ENCODE measurements around the gene MGAT2. TPM values are rescaled to one million over a fixed set of nuclear protein-coding genes. Genes with fewer than 3 reads are reported as not detected.
"Not testable (repeated sequence)": the region's sequence is repeated elsewhere in the genome, so short reads cannot be mapped to it uniquely, and the experiment has no call there.

MGAT2 gene
- polyA plus RNA-seq, 6 donors from 2014 or later, result 27.7 to 33.8 (median 30.0) TPM

GRCh38 chr14:49640540-49641417, 20.2 kb downstream of the MGAT2 start:
- Mint-ChIP-seq H3K9me3 (no peaks in the 10 kb centered on the region), H3K27ac (peak overlapping the region in 4 of 6 donors; percentile 15 to 76 (median 66)), H3K4me3 (no peak overlapping the region), H3K4me1 (peaks cover 28 to 69% (median 44%) of the 10 kb centered on the region in 3 donors), H3K36me3 (peaks cover 16 to 18% of the 10 kb centered on the region in 2 donors), H3K27me3 (no peaks in the 10 kb centered on the region)
- ATAC-seq (ENCODE audit: low read depth in 2 of 2), result no peak
- no peak for DNase-seq

- Mint-ChIP-seq H3K4me1 (peaks cover 27 to 63% (median 40%) of the 10 kb centered on the region in 3 donors), H3K36me3 (peaks cover 14 to 17% of the 10 kb centered on the region in 2 donors), H3K9me3 (no peaks in the 10 kb centered on the region), H3K27ac (peak overlapping the region in 5 of 6 donors; percentile 10 to 75 (median 53)), H3K4me3 (peak overlapping the region in 1 of 8 donors; percentile 18), H3K27me3 (no peaks in the 10 kb centered on the region)
- no peak for DNase-seq
- no peak for ATAC-seq (ENCODE audit: low read depth in 2 of 2)
These were observed 21.1 kb downstream of the MGAT2 start for GRCh38 chr14:49641697-49642129.

- no peaks in the 10 kb centered on the region for H3K27me3 Mint-ChIP-seq
- ATAC-seq (ENCODE audit: low read depth in 2 of 2) (no peak), DNase-seq (no peak)
- H3K27ac Mint-ChIP-seq, result peak overlapping the region in 5 of 6 donors; percentile 41 to 75 (median 59)
- H3K4me1 Mint-ChIP-seq, result peaks cover 27 to 63% (median 40%) of the 10 kb centered on the region in 3 donors
- no peaks in the 10 kb centered on the region for H3K9me3 Mint-ChIP-seq
- peak overlapping the region in 2 of 8 donors; percentile 18 to 32 for H3K4me3 Mint-ChIP-seq
- peaks cover 12 to 13% of the 10 kb centered on the region in 2 donors for H3K36me3 Mint-ChIP-seq
These were observed 21.6 kb downstream of the MGAT2 start for GRCh38 chr14:49642163-49642562.

- no peak overlapping the region for H3K4me3 Mint-ChIP-seq
- H3K27ac Mint-ChIP-seq, result no peak overlapping the region
- H3K36me3 Mint-ChIP-seq, result no peaks in the 10 kb centered on the region
- peaks cover 4 to 8% (median 7%) of the 10 kb centered on the region in 3 donors for H3K4me1 Mint-ChIP-seq
- DNase-seq, result no peak
- no peaks in the 10 kb centered on the region for H3K27me3 Mint-ChIP-seq
- ATAC-seq (ENCODE audit: low read depth in 2 of 2), result no peak
- H3K9me3 Mint-ChIP-seq, result no peaks in the 10 kb centered on the region
These were observed 32.9 kb downstream of the MGAT2 start for GRCh38 chr14:49653508-49653907.

GRCh38 chr14:49654511-49654910, 33.9 kb downstream of the MGAT2 start:
- DNase-seq (no peak), ATAC-seq (ENCODE audit: low read depth in 2 of 2) (no peak)
- no peaks in the 10 kb centered on the region for H3K27me3 Mint-ChIP-seq
- no peaks in the 10 kb centered on the region for H3K9me3 Mint-ChIP-seq
- no peak overlapping the region for H3K27ac Mint-ChIP-seq
- H3K4me1 Mint-ChIP-seq, result peaks cover 4 to 8% (median 7%) of the 10 kb centered on the region in 3 donors
- no peak overlapping the region for H3K4me3 Mint-ChIP-seq
- no peaks in the 10 kb centered on the region for H3K36me3 Mint-ChIP-seq

- H3K27ac Mint-ChIP-seq, result peak overlapping the region in 1 of 6 donors; percentile 20
- H3K4me3 Mint-ChIP-seq, result not testable (repeated sequence)
These were observed 36.9 kb downstream of the MGAT2 start for GRCh38 chr14:49657500-49657899.

GRCh38 chr14:49659526-49660455, 39.2 kb downstream of the MGAT2 start:
- no peak for ATAC-seq (ENCODE audit: low read depth in 2 of 2)
- Mint-ChIP-seq H3K27ac (peak overlapping the region in 2 of 6 donors; percentile 34 to 62), H3K4me3 (no peak overlapping the region), H3K36me3 (no peaks in the 10 kb centered on the region), H3K4me1 (no peaks in the 10 kb centered on the region), H3K9me3 (no peaks in the 10 kb centered on the region), H3K27me3 (no peaks in the 10 kb centered on the region)
- DNase-seq, result no peak

More at GRCh38 chr14:49657500-49657899, 36.9 kb downstream of the MGAT2 start:
- not testable (repeated sequence) for H3K27me3 Mint-ChIP-seq; ATAC-seq (ENCODE audit: low read depth in 2 of 2); H3K9me3 Mint-ChIP-seq; H3K4me1 Mint-ChIP-seq; H3K36me3 Mint-ChIP-seq; DNase-seq

GRCh38 chr14:49670475-49670874, 49.9 kb downstream of the MGAT2 start:
- DNase-seq (no peak), ATAC-seq (ENCODE audit: low read depth in 2 of 2) (no peak)
- H3K27ac Mint-ChIP-seq, result no peak overlapping the region

More at GRCh38 chr14:49670475-49670874, 49.9 kb downstream of the MGAT2 start:
- Mint-ChIP-seq H3K4me1 (no peaks in the 10 kb centered on the region), H3K4me3 (no peak overlapping the region), H3K27me3 (no peaks in the 10 kb centered on the region), H3K36me3 (peaks cover 0 to 5% of the 10 kb centered on the region in 2 donors), H3K9me3 (peaks cover 0 to 5% (median 0%) of the 10 kb centered on the region in 7 donors)

Other genes with a start within 250 kb of the MGAT2 start
- 1,000 to 10,000 TPM; 5,522 to 9,273 (median 8,580) TPM for gene RPS29, start 34.4 kb upstream of the MGAT2 start, polyA plus RNA-seq (ENCODE audit: low read depth in 6 of 6)
- 10 to 100 TPM in 3 of 6 donors, 1 to 10 TPM in 3; 9.1 to 13.5 (median 10.1) TPM for gene LRR1, start 21.9 kb upstream of the MGAT2 start, polyA plus RNA-seq (ENCODE audit: low read depth in 6 of 6)
- 100 to 1,000 TPM; 384 to 554 (median 508) TPM for gene RPL36AL, start 173 bp upstream of the MGAT2 start, polyA plus RNA-seq (ENCODE audit: low read depth in 6 of 6)
- 10 to 100 TPM; 16.1 to 28.3 (median 24.8) TPM for gene DNAAF2, start 14.4 kb downstream of the MGAT2 start, polyA plus RNA-seq (ENCODE audit: low read depth in 6 of 6)
- gene POLE2, start 67.4 kb downstream of the MGAT2 start, polyA plus RNA-seq (ENCODE audit: low read depth in 6 of 6), result 1 to 10 TPM in 4 of 6 donors, under 1 TPM in 2; 0.34 to 4.7 (median 1.2) TPM
- gene KLHDC1, start 72.3 kb downstream of the MGAT2 start, polyA plus RNA-seq (ENCODE audit: low read depth in 6 of 6), result 1 to 10 TPM in 5 of 6 donors, not detected in 1; 2.4 to 4.7 (median 3.1) TPM
- 10 to 100 TPM; 58.0 to 91.4 (median 80.0) TPM for gene KLHDC2, start 147.4 kb downstream of the MGAT2 start, polyA plus RNA-seq (ENCODE audit: low read depth in 6 of 6)
- 10 to 100 TPM; 42.8 to 80.8 (median 50.0) TPM for gene NEMF, start 232.0 kb downstream of the MGAT2 start, polyA plus RNA-seq (ENCODE audit: low read depth in 6 of 6)

Data from naive B cell (primary cell).